Measurements from ENCODE around the gene POFUT1.

Gene POFUT1

GRCh38 chr20:32218156-32218900, 10.6 kb downstream of the POFUT1 start:
- Histone ChIP-seq H2BK12ac (ENCODE audit: low read length in 2 of 2) (no peak overlapping the region), H2AFZ (ENCODE audit: low read depth, low read length) (no peak overlapping the region), H3K23ac (ENCODE audit: low read length in 2 of 2) (no peak overlapping the region), H3K36me3 (ENCODE audit: control insufficient read depth in 1 of 2, insufficient read depth in 2 of 2, low read depth in 1 of 2, low read length in 2 of 2) (peaks cover 54 to 90% of the 10 kb centered on the region in 2 experiments), H3K27me3 (ENCODE audit: control insufficient read depth in 1 of 2, insufficient read depth in 1 of 2, low read length in 2 of 2) (no peaks in the 10 kb centered on the region), H3K9ac (ENCODE audit: low read length) (no peak overlapping the region), H3K4ac (ENCODE audit: low read depth in 1 of 2, low read length in 2 of 2) (no peak overlapping the region), H3K4me1 (ENCODE audit: control insufficient read depth, insufficient read depth, low read depth, low read length) (no peaks in the 10 kb centered on the region), H4K91ac (ENCODE audit: low read length) (no peak overlapping the region), H3K18ac (ENCODE audit: low read depth in 1 of 2, low read length in 2 of 2) (no peak overlapping the region), H3K4me2 (ENCODE audit: low read length, poor library complexity, severe bottlenecking) (no peak overlapping the region), H3K79me1 (replicated peaks; ENCODE audit: low read length, poor library complexity, severe bottlenecking) (peaks cover 50% of the 10 kb centered on the region), H3K27ac (ENCODE audit: low read length, poor library complexity, severe bottlenecking) (no peak overlapping the region), H3K4me3 (ENCODE audit: insufficient read depth in 1 of 2, low read depth in 1 of 2, low read length in 2 of 2) (no peak overlapping the region), H2AK5ac (ENCODE audit: low read length, severe bottlenecking) (no peak overlapping the region), H4K8ac (ENCODE audit: low read length) (no peak overlapping the region), H2BK120ac (ENCODE audit: low read depth, low read length) (no peak overlapping the region), H2BK5ac (ENCODE audit: low read depth, low read length, poor library complexity, severe bottlenecking) (no peak overlapping the region), H3K14ac (ENCODE audit: low read length in 2 of 2) (no peak overlapping the region), H2BK15ac (ENCODE audit: low read depth, poor library complexity, severe bottlenecking) (no peak overlapping the region), H3K9me3 (ENCODE audit: control insufficient read depth, low read length) (no peaks in the 10 kb centered on the region)
- WGBS = 96% methylated on average over 5 of the region's 5 CpGs
- DNase-seq = no peak

GRCh38 chr20:32224463-32224862, 16.8 kb downstream of the POFUT1 start:
- 98% methylated on average over 3 of the region's 4 CpGs for WGBS
- no peak overlapping the region for H3K4ac ChIP-seq (ENCODE audit: low read depth in 1 of 2, low read length in 2 of 2)

GRCh38 chr20:32226391-32226790, 18.7 kb downstream of the POFUT1 start:
- no peak overlapping the region for H3K18ac ChIP-seq (ENCODE audit: low read depth in 1 of 2, low read length in 2 of 2)
- WGBS = no CpG with 5 or more reads among the region's 1 CpG

More at GRCh38 chr20:32224463-32224862, 16.8 kb downstream of the POFUT1 start:
- Histone ChIP-seq H3K14ac (ENCODE audit: low read length in 2 of 2) (no peak overlapping the region), H3K27me3 (ENCODE audit: control insufficient read depth in 1 of 2, insufficient read depth in 1 of 2, low read length in 2 of 2) (no peaks in the 10 kb centered on the region), H3K9me3 (ENCODE audit: control insufficient read depth, low read length) (no peaks in the 10 kb centered on the region), H3K79me1 (replicated peaks; ENCODE audit: low read length, poor library complexity, severe bottlenecking) (peaks cover 25% of the 10 kb centered on the region), H4K91ac (ENCODE audit: low read length) (no peak overlapping the region), H3K9ac (ENCODE audit: low read length) (no peak overlapping the region), H3K4me3 (ENCODE audit: insufficient read depth in 1 of 2, low read depth in 1 of 2, low read length in 2 of 2) (no peak overlapping the region), H2BK120ac (ENCODE audit: low read depth, low read length) (no peak overlapping the region), H3K36me3 (ENCODE audit: control insufficient read depth in 1 of 2, insufficient read depth in 2 of 2, low read depth in 1 of 2, low read length in 2 of 2) (peaks cover 57 to 85% of the 10 kb centered on the region in 2 experiments), H3K27ac (ENCODE audit: low read length, poor library complexity, severe bottlenecking) (no peak overlapping the region), H3K4me2 (ENCODE audit: low read length, poor library complexity, severe bottlenecking) (no peak overlapping the region), H2BK5ac (ENCODE audit: low read depth, low read length, poor library complexity, severe bottlenecking) (no peak overlapping the region), H2BK12ac (ENCODE audit: low read length in 2 of 2) (no peak overlapping the region), H3K18ac (ENCODE audit: low read depth in 1 of 2, low read length in 2 of 2) (no peak overlapping the region), H3K23ac (ENCODE audit: low read length in 2 of 2) (no peak overlapping the region), H4K8ac (ENCODE audit: low read length) (no peak overlapping the region), H2AFZ (ENCODE audit: low read depth, low read length) (no peak overlapping the region), H2AK5ac (ENCODE audit: low read length, severe bottlenecking) (no peak overlapping the region), H2BK15ac (ENCODE audit: low read depth, poor library complexity, severe bottlenecking) (no peak overlapping the region), H3K4me1 (ENCODE audit: control insufficient read depth, insufficient read depth, low read depth, low read length) (no peaks in the 10 kb centered on the region)
- DNase-seq = no peak

GRCh38 chr20:32227306-32227705, 19.6 kb downstream of the POFUT1 start:
- H3K4me1 ChIP-seq (ENCODE audit: control insufficient read depth, insufficient read depth, low read depth, low read length) = no peaks in the 10 kb centered on the region
- no peak overlapping the region for H2AK5ac ChIP-seq (ENCODE audit: low read length, severe bottlenecking)
- no peak overlapping the region for H3K4me3 ChIP-seq (ENCODE audit: insufficient read depth in 1 of 2, low read depth in 1 of 2, low read length in 2 of 2)
- 98% methylated on average over 7 of the region's 7 CpGs for WGBS
- H3K4ac ChIP-seq (ENCODE audit: low read depth in 1 of 2, low read length in 2 of 2) = no peak overlapping the region
- no peak overlapping the region for H2BK5ac ChIP-seq (ENCODE audit: low read depth, low read length, poor library complexity, severe bottlenecking)
- H2BK15ac ChIP-seq (ENCODE audit: low read depth, poor library complexity, severe bottlenecking) = no peak overlapping the region
- H3K36me3 ChIP-seq (ENCODE audit: control insufficient read depth in 1 of 2, insufficient read depth in 2 of 2, low read depth in 1 of 2, low read length in 2 of 2) = peaks cover 55 to 82% of the 10 kb centered on the region in 2 experiments
- H3K18ac ChIP-seq (ENCODE audit: low read depth in 1 of 2, low read length in 2 of 2) = no peak overlapping the region
- no peaks in the 10 kb centered on the region for H3K9me3 ChIP-seq (ENCODE audit: control insufficient read depth, low read length)
- H3K27me3 ChIP-seq (ENCODE audit: control insufficient read depth in 1 of 2, insufficient read depth in 1 of 2, low read length in 2 of 2) = no peaks in the 10 kb centered on the region
- no peak overlapping the region for H3K27ac ChIP-seq (ENCODE audit: low read length, poor library complexity, severe bottlenecking)
- no peak overlapping the region for H3K14ac ChIP-seq (ENCODE audit: low read length in 2 of 2)
- no peak for DNase-seq
- no peak overlapping the region for H3K23ac ChIP-seq (ENCODE audit: low read length in 2 of 2)
- no peak overlapping the region for H2BK120ac ChIP-seq (ENCODE audit: low read depth, low read length)
- H4K91ac ChIP-seq (ENCODE audit: low read length) = no peak overlapping the region
- H3K4me2 ChIP-seq (ENCODE audit: low read length, poor library complexity, severe bottlenecking) = no peak overlapping the region
- peaks cover 22% of the 10 kb centered on the region for H3K79me1 ChIP-seq (replicated peaks; ENCODE audit: low read length, poor library complexity, severe bottlenecking)
- no peak overlapping the region for H2AFZ ChIP-seq (ENCODE audit: low read depth, low read length)
- H3K9ac ChIP-seq (ENCODE audit: low read length) = no peak overlapping the region
- no peak overlapping the region for H4K8ac ChIP-seq (ENCODE audit: low read length)
- no peak overlapping the region for H2BK12ac ChIP-seq (ENCODE audit: low read length in 2 of 2)

More at GRCh38 chr20:32226391-32226790, 18.7 kb downstream of the POFUT1 start:
- Histone ChIP-seq H3K4me1 (ENCODE audit: control insufficient read depth, insufficient read depth, low read depth, low read length) (no peaks in the 10 kb centered on the region), H2AK5ac (ENCODE audit: low read length, severe bottlenecking) (no peak overlapping the region), H3K79me1 (replicated peaks; ENCODE audit: low read length, poor library complexity, severe bottlenecking) (peaks cover 23% of the 10 kb centered on the region), H3K9me3 (ENCODE audit: control insufficient read depth, low read length) (no peaks in the 10 kb centered on the region), H2BK15ac (ENCODE audit: low read depth, poor library complexity, severe bottlenecking) (no peak overlapping the region), H2BK5ac (ENCODE audit: low read depth, low read length, poor library complexity, severe bottlenecking) (no peak overlapping the region), H3K27ac (ENCODE audit: low read length, poor library complexity, severe bottlenecking) (no peak overlapping the region), H3K4me2 (ENCODE audit: low read length, poor library complexity, severe bottlenecking) (no peak overlapping the region), H3K14ac (ENCODE audit: low read length in 2 of 2) (no peak overlapping the region), H2BK120ac (ENCODE audit: low read depth, low read length) (no peak overlapping the region), H3K27me3 (ENCODE audit: control insufficient read depth in 1 of 2, insufficient read depth in 1 of 2, low read length in 2 of 2) (no peaks in the 10 kb centered on the region), H3K9ac (ENCODE audit: low read length) (no peak overlapping the region), H3K36me3 (ENCODE audit: control insufficient read depth in 1 of 2, insufficient read depth in 2 of 2, low read depth in 1 of 2, low read length in 2 of 2) (peaks cover 57 to 82% of the 10 kb centered on the region in 2 experiments), H4K91ac (ENCODE audit: low read length) (no peak overlapping the region), H3K4ac (ENCODE audit: low read depth in 1 of 2, low read length in 2 of 2) (no peak overlapping the region), H4K8ac (ENCODE audit: low read length) (no peak overlapping the region), H3K4me3 (ENCODE audit: insufficient read depth in 1 of 2, low read depth in 1 of 2, low read length in 2 of 2) (no peak overlapping the region), H2AFZ (ENCODE audit: low read depth, low read length) (no peak overlapping the region), H3K23ac (ENCODE audit: low read length in 2 of 2) (no peak overlapping the region), H2BK12ac (ENCODE audit: low read length in 2 of 2) (no peak overlapping the region)
- DNase-seq = no peak
